Heart left ventricle (tissue), 16 donors: ENCODE measurements around the gene SUGCT. TPM values are rescaled to one million over a fixed set of nuclear protein-coding genes. Genes with fewer than 3 reads are reported as not detected.

Experiments used
- ATAC-seq, 4 donors: fragments of 200-7000 bp; cut with Tn5 transposase; one replicate each; pipeline ENCODE4 v1.9.1; 2020 to 2022; ENCODE audit warnings: moderate library complexity in 4 of 4, mild to moderate bottlenecking in 3 of 4, moderate number of reproducible peaks in 1 of 4
- DNase-seq, 5 donors: peaks; one replicate each; pipeline ENCODE4 v3.0.0-alpha.2; 2020
- H3K27ac ChIP-seq, 12 donors: fragments of 200-600 bp; sonication (generic) in 4 of 12; one replicate each; pipeline versions ENCODE4 v1.5.0 to v1.8.0; 2016 to 2022; ENCODE audit warnings: mild to moderate bottlenecking in 2 of 12
- H3K27me3 ChIP-seq, 9 donors: fragments of 200-600 bp; sonication (generic) in 2 of 9; one replicate each; pipeline versions ENCODE4 v1.5.1 to v1.8.0; 2016 to 2022; ENCODE audit warnings: mild to moderate bottlenecking in 3 of 9
- H3K36me3 ChIP-seq, 9 donors: fragments of 200-600 bp; sonication (generic) in 2 of 9; one replicate each; pipeline versions ENCODE4 v1.5.0 to v1.8.0; 2018 to 2022; ENCODE audit warnings: mild to moderate bottlenecking in 2 of 9
- H3K4me1 ChIP-seq, 12 donors: fragments of 200-600 bp; sonication (generic) in 4 of 12; one replicate each; pipeline versions ENCODE4 v1.5.0 to v1.8.0; 2016 to 2022; ENCODE audit warnings: mild to moderate bottlenecking in 3 of 12
- H3K4me3 ChIP-seq, 12 donors: fragments of 200-600 bp; sonication (generic) in 4 of 12; one replicate each; pipeline versions ENCODE4 v1.5.0 to v1.8.0; 2017 to 2022; ENCODE audit warnings: mild to moderate bottlenecking in 9 of 12, moderate library complexity in 4 of 12
- H3K9me3 ChIP-seq, 12 donors: fragments of 200-600 bp; sonication (generic) in 4 of 12; one replicate each; pipeline versions ENCODE4 v1.5.0 to v1.8.0; 2016 to 2022; ENCODE audit warnings: mild to moderate bottlenecking in 1 of 12
- CTCF ChIP-seq, 12 donors: fragments of 200-600 bp; sonication (generic) in 4 of 12; IDR thresholded peaks; one replicate each; pipeline versions ENCODE4 v1.5.0 to v1.8.0; 2018 to 2022; ENCODE audit warnings: antibody characterized with exemption in 12 of 12, mild to moderate bottlenecking in 5 of 12
- POLR2A ChIP-seq, 2 donors: fragments of 450-650 bp; IDR thresholded peaks; one replicate each; pipeline ENCODE4 v1.6.1; 2017; ENCODE audit warnings: antibody characterized with exemption in 2 of 2, mild to moderate bottlenecking in 2 of 2, moderate library complexity in 2 of 2
- WGBS, 4 donors: extraction: QIAGEN DNeasy Blood & Tissue Kit in 2 of 4; methylation state at CpG; one replicate each; pipeline versions ENCODE4 v1.1.5 to v1.1.7; 2013 to 2018; 5-methylcytosine and 5-hydroxymethylcytosine counted together
- intact Hi-C, 10 donors: fragments of 100-400 bp; cut with DNase I; formaldehyde crosslinking; loops; one replicate each; pipeline versions ENCODE4 v1.11.1 to v1.14.2; 2022
- polyA plus RNA-seq, 2 donors: library from polyadenylated mRNA; stranded (reverse); fragments of 200-250 nt; gene quantifications; one replicate each; pipeline ENCODE4 v1.2.3, GENCODE V29; 2013
- total RNA-seq, 9 donors: library from RNA; depleted of rRNA in 2 of 9; stranded (reverse); fragments of >200 nt in 2 of 9; fragmentation: NEBNext Ultra II Directional in 3 of 9; extraction: Animal tissue kit (Norgen Biotek cat#: 25700) in 3 of 9; gene quantifications; one replicate each; pipeline versions ENCODE4 v1.1.0 to v1.2.4, GENCODE V29; 2016 to 2023
- donor health status: ischemic (EF 13 %, LVEDD 7.1; RV severe dilation, severe dysfunction).
- donor health status: healthy with polysubstance abuse.
- donor health status: DM: no; HTN: yes; CAD: no.
- donor health status: DM: no; HTN: no; CAD: no.
- donor health status: ischemic (EF 25% LVEDD 6.9; RV normal size, moderate dysfunction).
- donor health status: ischemic (EF 25% LVEDD 5.7; RV mildly dilated, moderate dysfunction).
- donor health status: healthy.
- donor health status: DM: yes; HTN: yes; CAD: no.
- donor health status: ischemic (EF 35%, LVEDD 5.7; RV mildly dilated, moderate dysfunction).
- donor health status: nonischemic (EF 11% LVEDD 7.7; RV severe dilation, severe dysfunction).
- donor health status: DM: yes; HTN: yes; CAD: no.
- donor health status: PGD.
- donor health status: ischemic (EF 29% LVEDD 5.4; RV normal size, mild dysfunction).
- donor health status: nonischemic (EF 23%, LVEDD 6.1; RV moderate dilation, normal function).

Gene SUGCT
- total and polyA plus RNA-seq, 11 donors, result 1.4 to 7.6 (median 4.4) TPM

GRCh38 chr7:40276061-40276460 is 141.3 kb downstream of the SUGCT start:
- Histone ChIP-seq H3K27ac (no peak overlapping the region), H3K36me3 (no peaks in the 10 kb centered on the region), H3K27me3 (no peaks in the 10 kb centered on the region), H3K4me3 (no peak overlapping the region), H3K9me3 (peaks cover 0 to under 1% (median 0%) of the 10 kb centered on the region in 12 donors), H3K4me1 (no peaks in the 10 kb centered on the region)
- TF ChIP-seq POLR2A (IDR thresholded peaks at IDR 0.05) (no peak), CTCF (IDR thresholded peaks at IDR 0.05) (no peak)
- DNase-seq (no peak), ATAC-seq (no peak)
- intact Hi-C loops, result no loop called here
- WGBS, 4 donors, result 78 to 84% (median 80%) methylated on average over 2 of the region's 2 CpGs

GRCh38 chr7:40279991-40280390 is 145.2 kb downstream of the SUGCT start:
- no peak overlapping the region for H3K4me3 ChIP-seq
- DNase-seq (no peak), ATAC-seq (no peak)
- intact Hi-C loops, result no loop called here
- TF ChIP-seq CTCF (IDR thresholded peaks at IDR 0.05) (no peak), POLR2A (IDR thresholded peaks at IDR 0.05) (no peak)
- H3K27me3 ChIP-seq, result no peaks in the 10 kb centered on the region
- no peaks in the 10 kb centered on the region for H3K4me1 ChIP-seq
- WGBS, 4 donors, result 44 to 47% (median 46%) methylated on average over 2 of the region's 2 CpGs
- peaks cover 0 to 11% (median 0%) of the 10 kb centered on the region in 12 donors for H3K9me3 ChIP-seq
- H3K27ac ChIP-seq, result no peak overlapping the region
- H3K36me3 ChIP-seq, result no peaks in the 10 kb centered on the region

- WGBS, 4 donors, result 73 to 76% (median 75%) methylated on average over 2 of the region's 2 CpGs
- Histone ChIP-seq H3K4me3 (no peak overlapping the region), H3K36me3 (no peaks in the 10 kb centered on the region), H3K4me1 (no peaks in the 10 kb centered on the region), H3K27ac (no peak overlapping the region), H3K9me3 (peaks cover 0 to 11% (median 0%) of the 10 kb centered on the region in 12 donors), H3K27me3 (no peaks in the 10 kb centered on the region)
- TF ChIP-seq CTCF (IDR thresholded peaks at IDR 0.05), result no peak
- no peak for TF ChIP-seq POLR2A (IDR thresholded peaks at IDR 0.05)
- ATAC-seq, result no peak
- intact Hi-C loops, result no loop called here
- no peak for DNase-seq
Measured at GRCh38 chr7:40282858-40283257, 148.1 kb downstream of the SUGCT start.

- WGBS, 4 donors, result 83 to 89% (median 88%) methylated on average over 6 of the region's 6 CpGs
- H3K27me3 ChIP-seq, result no peaks in the 10 kb centered on the region
- H3K4me1 ChIP-seq, result no peaks in the 10 kb centered on the region
- peaks cover 0 to 11% (median 0%) of the 10 kb centered on the region in 12 donors for H3K9me3 ChIP-seq
- no peak for ATAC-seq
- TF ChIP-seq POLR2A (IDR thresholded peaks at IDR 0.05) (no peak), CTCF (IDR thresholded peaks at IDR 0.05) (no peak)
- no peak overlapping the region for H3K27ac ChIP-seq
- intact Hi-C loops, result no loop called here
- H3K4me3 ChIP-seq, result no peak overlapping the region
- H3K36me3 ChIP-seq, result no peaks in the 10 kb centered on the region
- DNase-seq, result no peak
Measured at GRCh38 chr7:40283391-40283790, 148.6 kb downstream of the SUGCT start.
